ENCODE data around the gene CDCA4.

DNA sequence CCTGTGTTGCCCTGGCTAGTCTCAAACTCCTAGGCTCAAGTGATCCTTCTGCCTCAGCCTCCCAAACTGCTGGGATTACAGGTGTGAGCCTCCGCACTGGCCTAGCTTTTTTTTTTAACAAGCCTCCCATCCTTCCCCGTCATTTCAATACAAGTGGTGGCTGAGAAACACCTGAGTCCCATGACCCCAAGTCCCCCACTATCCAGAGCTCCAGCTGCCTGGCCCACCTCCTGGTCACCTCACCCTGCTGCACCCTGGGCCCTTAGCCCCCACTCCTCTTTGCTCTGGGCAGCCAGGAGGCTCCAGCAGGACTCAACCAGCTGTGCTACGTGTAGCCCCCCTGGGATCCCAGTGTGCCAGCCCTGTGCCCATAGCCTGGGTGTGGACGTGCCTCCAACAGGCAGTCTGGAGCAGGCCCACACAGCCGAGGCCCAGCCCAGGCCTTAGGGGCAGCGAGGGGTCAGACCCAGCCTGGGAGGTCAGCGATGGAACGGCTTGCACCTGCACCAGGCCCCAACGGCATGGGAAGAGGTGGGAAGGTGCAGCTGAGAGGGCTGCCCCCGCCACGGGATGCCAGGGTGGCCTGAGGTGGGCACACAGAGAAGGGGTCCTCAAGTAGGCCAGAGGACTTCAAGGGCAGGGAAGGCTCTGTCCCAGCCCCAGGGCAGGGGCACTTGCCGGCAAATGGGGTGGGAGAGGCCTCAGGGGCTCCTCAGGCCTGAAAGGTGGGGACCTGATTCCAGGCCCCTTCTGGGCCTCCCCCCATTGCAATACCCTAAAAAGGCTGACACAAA, 49.2 kb downstream of the CDCA4 start:
- TF ChIP-seq, protein P1, sequence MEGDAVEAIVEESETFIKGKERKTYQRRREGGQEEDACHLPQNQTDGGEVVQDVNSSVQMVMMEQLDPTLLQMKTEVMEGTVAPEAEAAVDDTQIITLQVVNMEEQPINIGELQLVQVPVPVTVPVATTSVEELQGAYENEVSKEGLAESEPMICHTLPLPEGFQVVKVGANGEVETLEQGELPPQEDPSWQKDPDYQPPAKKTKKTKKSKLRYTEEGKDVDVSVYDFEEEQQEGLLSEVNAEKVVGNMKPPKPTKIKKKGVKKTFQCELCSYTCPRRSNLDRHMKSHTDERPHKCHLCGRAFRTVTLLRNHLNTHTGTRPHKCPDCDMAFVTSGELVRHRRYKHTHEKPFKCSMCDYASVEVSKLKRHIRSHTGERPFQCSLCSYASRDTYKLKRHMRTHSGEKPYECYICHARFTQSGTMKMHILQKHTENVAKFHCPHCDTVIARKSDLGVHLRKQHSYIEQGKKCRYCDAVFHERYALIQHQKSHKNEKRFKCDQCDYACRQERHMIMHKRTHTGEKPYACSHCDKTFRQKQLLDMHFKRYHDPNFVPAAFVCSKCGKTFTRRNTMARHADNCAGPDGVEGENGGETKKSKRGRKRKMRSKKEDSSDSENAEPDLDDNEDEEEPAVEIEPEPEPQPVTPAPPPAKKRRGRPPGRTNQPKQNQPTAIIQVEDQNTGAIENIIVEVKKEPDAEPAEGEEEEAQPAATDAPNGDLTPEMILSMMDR (IDR thresholded peaks at IDR 0.05): no peak
- TF ChIP-seq ZFX (IDR thresholded peaks at IDR 0.05; ENCODE audit: borderline replicate concordance): no peak

Data from 22Rv1 (cell line).